HepG2 (cell line): ENCODE data around the gene MYORG. TPM values are rescaled to one million over a fixed set of nuclear protein-coding genes. Genes with fewer than 3 reads are reported as not detected.

Experiments used
- CBX5 ChIP-seq: sonication (generic); formaldehyde crosslinking; IDR thresholded peaks from 2 replicates; pipeline ENCODE4 v1.4.0; 2020; ENCODE audit warnings: missing genetic modification reagents, borderline replicate concordance
- KDM5A ChIP-seq: fragments of 200-600 bp; sonication (generic); IDR thresholded peaks from 2 replicates; pipeline ENCODE4 v1.7.0; 2018; ENCODE audit warnings: antibody characterized with exemption, mild to moderate bottlenecking, low read length, borderline replicate concordance
- SSRP1 ChIP-seq: IDR thresholded peaks from 2 replicates; pipeline ENCODE4 v1.6.1; 2016; ENCODE audit warnings: control low read depth
- STAT5B ChIP-seq: sonication (generic); formaldehyde crosslinking; IDR thresholded peaks from 2 replicates; pipeline ENCODE4 v1.4.0; 2020; ENCODE audit warnings: missing genetic modification reagents
- TEAD3 ChIP-seq: optimal IDR thresholded peaks from 2 replicates; pipeline ENCODE3; 2016; ENCODE audit warnings: borderline replicate concordance
- ZBTB7B ChIP-seq: sonication (generic); formaldehyde crosslinking; IDR thresholded peaks from 2 replicates; pipeline ENCODE4 v1.4.0; 2020; ENCODE audit warnings: missing genetic modification reagents
- ZNF138 ChIP-seq: sonication (generic); formaldehyde crosslinking; IDR thresholded peaks from 2 replicates; pipeline ENCODE4 v1.5.0; 2020; ENCODE audit warnings: mild to moderate bottlenecking, low read depth, missing genetic modification reagents
- ZNF33A ChIP-seq: sonication (generic); formaldehyde crosslinking; IDR thresholded peaks from 2 replicates; pipeline ENCODE4 v1.5.1; 2020; ENCODE audit warnings: missing genetic modification reagents, mild to moderate bottlenecking, moderate library complexity, borderline replicate concordance
- ZNF678 ChIP-seq: sonication (generic); formaldehyde crosslinking; IDR thresholded peaks from 2 replicates; pipeline ENCODE4 v1.4.0; 2020; ENCODE audit warnings: mild to moderate bottlenecking, missing genetic modification reagents
- ZNF709 ChIP-seq: sonication (generic); formaldehyde crosslinking; IDR thresholded peaks from 2 replicates; pipeline ENCODE4 v1.5.0; 2020; ENCODE audit warnings: mild to moderate bottlenecking, missing genetic modification reagents
- ZNF83 ChIP-seq: sonication (generic); formaldehyde crosslinking; IDR thresholded peaks from 2 replicates; pipeline ENCODE4 v1.4.0; 2020; ENCODE audit warnings: missing genetic modification reagents, mild to moderate bottlenecking, borderline replicate concordance
- polyA plus RNA-seq, 8 experiments: library from polyadenylated mRNA; depleted of rRNA in 3 of 8; stranded (reverse) in 7 of 8; unstranded in 1 of 8; fragments of >200 nt; fragmentation: Illumina TruSeq in 4 of 8; extraction: Trizol in 4 of 8; gene quantifications; 2 replicates each; pipeline versions ENCODE4 v1.2.1 to v1.2.3, GENCODE V29; 2011 to 2016; ENCODE audit warnings: low read depth in 4 of 8, missing spikeins in 1 of 8, mixed read lengths in 1 of 8; ENCODE audit not compliant: insufficient read depth in 1 of 8
- total RNA-seq, 5 experiments: library from RNA; depleted of rRNA; stranded (reverse); fragments of >200 nt; fragmentation: Illumina TruSeq; extraction: Trizol; gene quantifications; 2 replicates each; pipeline ENCODE4 v1.2.3, GENCODE V29; 2016; ENCODE audit warnings: low read depth in 1 of 5
- TF ChIP-seq, protein P1 (sequence below): sonication (generic); formaldehyde crosslinking; IDR thresholded peaks from 2 replicates; pipeline ENCODE4 v1.4.0; 2020; ENCODE audit warnings: missing genetic modification reagents, borderline replicate concordance
- TF ChIP-seq, protein P2 (sequence below): sonication (generic); formaldehyde crosslinking; IDR thresholded peaks from 2 replicates; pipeline ENCODE4 v1.5.1; 2020; ENCODE audit warnings: mild to moderate bottlenecking, missing genetic modification reagents, borderline replicate concordance
- TF ChIP-seq, protein P3 (sequence below): sonication (generic); formaldehyde crosslinking; IDR thresholded peaks from 2 replicates; pipeline ENCODE4 v1.4.0; 2020; ENCODE audit warnings: missing genetic modification reagents
- TF ChIP-seq, protein P4 (sequence below): sonication (generic); formaldehyde crosslinking; IDR thresholded peaks from 2 replicates; pipeline ENCODE4 v1.4.0; 2020; ENCODE audit warnings: mild to moderate bottlenecking, missing genetic modification reagents
- TF ChIP-seq, protein P5 (sequence below): IDR thresholded peaks from 2 replicates; pipeline ENCODE4 v1.6.1; 2016; ENCODE audit warnings: low read depth, borderline replicate concordance
- TF ChIP-seq, protein P6 (sequence below): sonication (generic); formaldehyde crosslinking; IDR thresholded peaks from 2 replicates; pipeline ENCODE4 v1.4.0; 2020; ENCODE audit warnings: mild to moderate bottlenecking, missing genetic modification reagents

The MYORG gene
- total and polyA plus RNA-seq, 2 of the 13 experiments (the other 11 are each of a cell fraction or from before 2014, with no cell fraction given), result 11.1 to 22.4 TPM

DNA sequence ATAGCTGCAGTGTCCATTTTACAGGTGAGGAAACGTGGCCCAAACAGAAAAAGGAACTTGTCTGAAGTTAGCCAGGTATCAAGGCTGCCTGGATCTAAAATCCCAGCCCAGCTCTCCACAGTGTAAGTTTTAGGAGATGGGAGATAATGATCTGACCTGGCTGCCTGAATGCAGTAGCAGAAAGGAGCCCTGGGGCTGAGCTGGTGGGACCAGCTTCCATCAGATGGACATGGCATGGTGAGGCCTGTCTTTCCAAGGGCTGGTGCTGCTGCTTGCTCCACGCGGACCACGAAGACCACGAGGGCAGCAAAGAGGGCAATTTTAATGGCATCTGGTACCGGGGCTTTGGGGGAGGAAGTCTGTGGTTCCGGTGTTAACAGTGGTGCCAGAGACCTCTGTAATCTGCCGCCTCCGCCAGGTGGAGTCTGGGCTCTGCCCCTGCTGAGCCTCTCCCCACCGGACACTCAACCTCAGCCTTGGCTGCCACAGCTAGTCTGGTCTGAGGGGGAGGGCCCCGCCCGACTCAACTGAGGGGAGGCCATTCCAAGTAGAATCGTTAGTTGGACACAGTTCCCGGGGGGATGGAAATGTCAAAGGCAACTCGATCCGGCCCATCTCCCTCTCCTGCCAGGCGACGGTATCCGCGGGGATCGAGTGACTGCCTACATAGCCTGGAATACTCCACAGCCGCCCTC, 650 bp downstream of the MYORG start (continued):
- TF ChIP-seq, protein P1, sequence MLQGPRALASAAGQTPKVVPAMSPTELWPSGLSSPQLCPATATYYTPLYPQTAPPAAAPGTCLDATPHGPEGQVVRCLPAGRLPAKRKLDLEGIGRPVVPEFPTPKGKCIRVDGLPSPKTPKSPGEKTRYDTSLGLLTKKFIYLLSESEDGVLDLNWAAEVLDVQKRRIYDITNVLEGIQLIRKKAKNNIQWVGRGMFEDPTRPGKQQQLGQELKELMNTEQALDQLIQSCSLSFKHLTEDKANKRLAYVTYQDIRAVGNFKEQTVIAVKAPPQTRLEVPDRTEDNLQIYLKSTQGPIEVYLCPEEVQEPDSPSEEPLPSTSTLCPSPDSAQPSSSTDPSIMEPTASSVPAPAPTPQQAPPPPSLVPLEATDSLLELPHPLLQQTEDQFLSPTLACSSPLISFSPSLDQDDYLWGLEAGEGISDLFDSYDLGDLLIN, result no peak
- TF ChIP-seq ZNF83 (CRISPR knock-in tag), result peak; percentile 8; the same call in 1 of the 2 replicates
- no peak for TF ChIP-seq KDM5A
- no peak for TF ChIP-seq ZNF33A
- TF ChIP-seq ZBTB7B (CRISPR knock-in tag), result peak; percentile 31; the same call in 1 of the 2 replicates
- TF ChIP-seq, protein P2, sequence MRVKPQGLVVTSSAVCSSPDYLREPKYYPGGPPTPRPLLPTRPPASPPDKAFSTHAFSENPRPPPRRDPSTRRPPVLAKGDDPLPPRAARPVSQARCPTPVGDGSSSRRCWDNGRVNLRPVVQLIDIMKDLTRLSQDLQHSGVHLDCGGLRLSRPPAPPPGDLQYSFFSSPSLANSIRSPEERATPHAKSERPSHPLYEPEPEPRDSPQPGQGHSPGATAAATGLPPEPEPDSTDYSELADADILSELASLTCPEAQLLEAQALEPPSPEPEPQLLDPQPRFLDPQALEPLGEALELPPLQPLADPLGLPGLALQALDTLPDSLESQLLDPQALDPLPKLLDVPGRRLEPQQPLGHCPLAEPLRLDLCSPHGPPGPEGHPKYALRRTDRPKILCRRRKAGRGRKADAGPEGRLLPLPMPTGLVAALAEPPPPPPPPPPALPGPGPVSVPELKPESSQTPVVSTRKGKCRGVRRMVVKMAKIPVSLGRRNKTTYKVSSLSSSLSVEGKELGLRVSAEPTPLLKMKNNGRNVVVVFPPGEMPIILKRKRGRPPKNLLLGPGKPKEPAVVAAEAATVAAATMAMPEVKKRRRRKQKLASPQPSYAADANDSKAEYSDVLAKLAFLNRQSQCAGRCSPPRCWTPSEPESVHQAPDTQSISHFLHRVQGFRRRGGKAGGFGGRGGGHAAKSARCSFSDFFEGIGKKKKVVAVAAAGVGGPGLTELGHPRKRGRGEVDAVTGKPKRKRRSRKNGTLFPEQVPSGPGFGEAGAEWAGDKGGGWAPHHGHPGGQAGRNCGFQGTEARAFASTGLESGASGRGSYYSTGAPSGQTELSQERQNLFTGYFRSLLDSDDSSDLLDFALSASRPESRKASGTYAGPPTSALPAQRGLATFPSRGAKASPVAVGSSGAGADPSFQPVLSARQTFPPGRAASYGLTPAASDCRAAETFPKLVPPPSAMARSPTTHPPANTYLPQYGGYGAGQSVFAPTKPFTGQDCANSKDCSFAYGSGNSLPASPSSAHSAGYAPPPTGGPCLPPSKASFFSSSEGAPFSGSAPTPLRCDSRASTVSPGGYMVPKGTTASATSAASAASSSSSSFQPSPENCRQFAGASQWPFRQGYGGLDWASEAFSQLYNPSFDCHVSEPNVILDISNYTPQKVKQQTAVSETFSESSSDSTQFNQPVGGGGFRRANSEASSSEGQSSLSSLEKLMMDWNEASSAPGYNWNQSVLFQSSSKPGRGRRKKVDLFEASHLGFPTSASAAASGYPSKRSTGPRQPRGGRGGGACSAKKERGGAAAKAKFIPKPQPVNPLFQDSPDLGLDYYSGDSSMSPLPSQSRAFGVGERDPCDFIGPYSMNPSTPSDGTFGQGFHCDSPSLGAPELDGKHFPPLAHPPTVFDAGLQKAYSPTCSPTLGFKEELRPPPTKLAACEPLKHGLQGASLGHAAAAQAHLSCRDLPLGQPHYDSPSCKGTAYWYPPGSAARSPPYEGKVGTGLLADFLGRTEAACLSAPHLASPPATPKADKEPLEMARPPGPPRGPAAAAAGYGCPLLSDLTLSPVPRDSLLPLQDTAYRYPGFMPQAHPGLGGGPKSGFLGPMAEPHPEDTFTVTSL (CRISPR knock-in tag), result 0 out of 2 replicates have a peak, but pooled peaks have one; percentile 1
- no peak for TF ChIP-seq STAT5B (CRISPR knock-in tag)
- no peak for TF ChIP-seq SSRP1
- TF ChIP-seq, protein P3, sequence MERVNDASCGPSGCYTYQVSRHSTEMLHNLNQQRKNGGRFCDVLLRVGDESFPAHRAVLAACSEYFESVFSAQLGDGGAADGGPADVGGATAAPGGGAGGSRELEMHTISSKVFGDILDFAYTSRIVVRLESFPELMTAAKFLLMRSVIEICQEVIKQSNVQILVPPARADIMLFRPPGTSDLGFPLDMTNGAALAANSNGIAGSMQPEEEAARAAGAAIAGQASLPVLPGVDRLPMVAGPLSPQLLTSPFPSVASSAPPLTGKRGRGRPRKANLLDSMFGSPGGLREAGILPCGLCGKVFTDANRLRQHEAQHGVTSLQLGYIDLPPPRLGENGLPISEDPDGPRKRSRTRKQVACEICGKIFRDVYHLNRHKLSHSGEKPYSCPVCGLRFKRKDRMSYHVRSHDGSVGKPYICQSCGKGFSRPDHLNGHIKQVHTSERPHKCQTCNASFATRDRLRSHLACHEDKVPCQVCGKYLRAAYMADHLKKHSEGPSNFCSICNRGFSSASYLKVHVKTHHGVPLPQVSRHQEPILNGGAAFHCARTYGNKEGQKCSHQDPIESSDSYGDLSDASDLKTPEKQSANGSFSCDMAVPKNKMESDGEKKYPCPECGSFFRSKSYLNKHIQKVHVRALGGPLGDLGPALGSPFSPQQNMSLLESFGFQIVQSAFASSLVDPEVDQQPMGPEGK (CRISPR knock-in tag), result peak; percentile 58; the same call in 1 of the 2 replicates
- TF ChIP-seq CBX5 (CRISPR knock-in tag), result no peak
- peak; percentile 8 for TF ChIP-seq TEAD3 (CRISPR knock-in tag)
- TF ChIP-seq ZNF709 (CRISPR knock-in tag), result no peak
- TF ChIP-seq, protein P4, sequence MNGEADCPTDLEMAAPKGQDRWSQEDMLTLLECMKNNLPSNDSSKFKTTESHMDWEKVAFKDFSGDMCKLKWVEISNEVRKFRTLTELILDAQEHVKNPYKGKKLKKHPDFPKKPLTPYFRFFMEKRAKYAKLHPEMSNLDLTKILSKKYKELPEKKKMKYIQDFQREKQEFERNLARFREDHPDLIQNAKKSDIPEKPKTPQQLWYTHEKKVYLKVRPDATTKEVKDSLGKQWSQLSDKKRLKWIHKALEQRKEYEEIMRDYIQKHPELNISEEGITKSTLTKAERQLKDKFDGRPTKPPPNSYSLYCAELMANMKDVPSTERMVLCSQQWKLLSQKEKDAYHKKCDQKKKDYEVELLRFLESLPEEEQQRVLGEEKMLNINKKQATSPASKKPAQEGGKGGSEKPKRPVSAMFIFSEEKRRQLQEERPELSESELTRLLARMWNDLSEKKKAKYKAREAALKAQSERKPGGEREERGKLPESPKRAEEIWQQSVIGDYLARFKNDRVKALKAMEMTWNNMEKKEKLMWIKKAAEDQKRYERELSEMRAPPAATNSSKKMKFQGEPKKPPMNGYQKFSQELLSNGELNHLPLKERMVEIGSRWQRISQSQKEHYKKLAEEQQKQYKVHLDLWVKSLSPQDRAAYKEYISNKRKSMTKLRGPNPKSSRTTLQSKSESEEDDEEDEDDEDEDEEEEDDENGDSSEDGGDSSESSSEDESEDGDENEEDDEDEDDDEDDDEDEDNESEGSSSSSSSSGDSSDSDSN (CRISPR knock-in tag), result peak; percentile 43; the same call in 1 of the 2 replicates
- TF ChIP-seq ZNF678, result no peak
- TF ChIP-seq ZNF138 (CRISPR knock-in tag), result no peak
- TF ChIP-seq, protein P5, sequence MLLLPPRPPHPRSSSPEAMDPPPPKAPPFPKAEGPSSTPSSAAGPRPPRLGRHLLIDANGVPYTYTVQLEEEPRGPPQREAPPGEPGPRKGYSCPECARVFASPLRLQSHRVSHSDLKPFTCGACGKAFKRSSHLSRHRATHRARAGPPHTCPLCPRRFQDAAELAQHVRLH (CRISPR knock-in tag), result peak; percentile 1; the same call in 1 of the 2 replicates
- TF ChIP-seq, protein P6, sequence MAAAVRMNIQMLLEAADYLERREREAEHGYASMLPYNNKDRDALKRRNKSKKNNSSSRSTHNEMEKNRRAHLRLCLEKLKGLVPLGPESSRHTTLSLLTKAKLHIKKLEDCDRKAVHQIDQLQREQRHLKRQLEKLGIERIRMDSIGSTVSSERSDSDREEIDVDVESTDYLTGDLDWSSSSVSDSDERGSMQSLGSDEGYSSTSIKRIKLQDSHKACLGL (CRISPR knock-in tag), result no peak
